HEK293 (cell line): ENCODE measurements around the gene ARHGAP42.

Source experiments
- CTCF ChIA-PET: fragments of 350-600 bp; formaldehyde crosslinking; extraction: SDS; loops from one replicate; lab custom pipeline; 2021; ENCODE audit warnings: antibody characterized with exemption; lab: Yijun Ruan, JAX
- POLR2A ChIA-PET: fragments of 300-600 bp; formaldehyde crosslinking; extraction: SDS; loops from one replicate; lab custom pipeline; 2020; ENCODE audit warnings: antibody characterized with exemption, inconsistent platforms; lab: Yijun Ruan, JAX
- H3K27ac ChIP-seq: fragments of 200-500 bp; sonication (Bioruptor generic); 2 replicates; pipeline ENCODE4 v1.5.1; 2014; ENCODE audit warnings: low read depth, low read length, control low read depth, inconsistent platforms; ENCODE audit errors: extremely low read depth
- H3K36me3 ChIP-seq, 2 experiments: fragments of 200-500 bp in 1 of 2; sonication (Bioruptor generic) in 1 of 2; 1 replicate in 1 of 2; 2 replicates in 1 of 2; pipeline ENCODE4 v1.5.1; 2014 to 2017; ENCODE audit warnings: inconsistent platforms in 2 of 2, low read length in 2 of 2; ENCODE audit not compliant: control insufficient read depth in 2 of 2, insufficient read depth in 1 of 2
- H3K4me1 ChIP-seq: fragments of 200-500 bp; sonication (Bioruptor generic); 2 replicates; pipeline ENCODE4 v1.5.1; 2014; ENCODE audit warnings: mild to moderate bottlenecking, low read length, inconsistent platforms; ENCODE audit not compliant: control insufficient read depth, insufficient read depth
- H3K4me3 ChIP-seq: 2 replicates; pipeline ENCODE4 v1.5.1; 2011; ENCODE audit warnings: low read depth, mild to moderate bottlenecking, control low read depth, low read length, moderate library complexity
- H3K9me3 ChIP-seq: fragments of 200-500 bp; sonication (Bioruptor generic); 2 replicates; pipeline ENCODE4 v1.5.1; 2014; ENCODE audit warnings: low read depth, low read length, inconsistent platforms; ENCODE audit not compliant: control insufficient read depth, insufficient read depth
- CTCF ChIP-seq: fragments of 450-650 bp; formaldehyde crosslinking; IDR thresholded peaks from 2 replicates; pipeline ENCODE4 v1.5.1; 2016; ENCODE audit warnings: missing biosample characterization, missing genetic modification characterization
- ELK4 ChIP-seq: IDR thresholded peaks from 2 replicates; pipeline ENCODE4 v1.6.1; 2011; ENCODE audit warnings: mild to moderate bottlenecking, low read depth, low read length, borderline replicate concordance
- FEZF1 ChIP-seq: fragments of 450-650 bp; formaldehyde crosslinking; IDR thresholded peaks from 2 replicates; pipeline ENCODE4 v1.5.1; 2016; ENCODE audit warnings: missing biosample characterization, missing genetic modification characterization
- HOXC10 ChIP-seq: sonication (generic); formaldehyde crosslinking; IDR thresholded peaks from 2 replicates; pipeline ENCODE4 v1.8.1; 2023; ENCODE audit warnings: mild to moderate bottlenecking, missing genetic modification reagents
- HOXD13 ChIP-seq: sonication (generic); formaldehyde crosslinking; IDR thresholded peaks from 2 replicates; pipeline ENCODE4 v1.8.0; 2022; ENCODE audit warnings: missing genetic modification reagents, borderline replicate concordance
- IKZF3 ChIP-seq: fragments of 450-650 bp; IDR thresholded peaks from 2 replicates; pipeline ENCODE4 v1.5.0; 2018; ENCODE audit warnings: missing biosample characterization, mild to moderate bottlenecking, missing genetic modification characterization, moderate library complexity
- KLF10 ChIP-seq: fragments of 450-650 bp; IDR thresholded peaks from 2 replicates; pipeline ENCODE4 v1.5.1; 2018; ENCODE audit warnings: missing biosample characterization, mild to moderate bottlenecking, missing genetic modification characterization
- KLF9 ChIP-seq: fragments of 450-650 bp; formaldehyde crosslinking; IDR thresholded peaks from 2 replicates; pipeline ENCODE4 v1.5.1; 2016; ENCODE audit warnings: missing biosample characterization, missing genetic modification characterization, low read depth
- MEIS1 ChIP-seq: sonication (generic); formaldehyde crosslinking; IDR thresholded peaks from 2 replicates; pipeline ENCODE4 v1.8.1; 2022; ENCODE audit warnings: missing genetic modification reagents, mild to moderate bottlenecking, borderline replicate concordance
- SETDB1 ChIP-seq: IDR thresholded peaks from one replicate; pipeline ENCODE4 v1.6.1; 2017; ENCODE audit warnings: mild to moderate bottlenecking, low read length, moderate library complexity, mixed read lengths; ENCODE audit not compliant: insufficient read length
- ZBTB17 ChIP-seq: fragments of 450-650 bp; formaldehyde crosslinking; IDR thresholded peaks from 2 replicates; pipeline ENCODE4 v1.5.1; 2016; ENCODE audit warnings: missing biosample characterization, missing genetic modification characterization
- ZNF133 ChIP-seq: fragments of 450-650 bp; formaldehyde crosslinking; IDR thresholded peaks from 2 replicates; pipeline ENCODE4 v1.5.1; 2016; ENCODE audit warnings: missing biosample characterization, missing genetic modification characterization
- ZNF16 ChIP-seq: fragments of 450-650 bp; formaldehyde crosslinking; IDR thresholded peaks from 2 replicates; pipeline ENCODE4 v1.5.1; 2016; ENCODE audit warnings: low read depth, missing biosample characterization, missing genetic modification characterization
- ZNF174 ChIP-seq: fragments of 450-650 bp; formaldehyde crosslinking; IDR thresholded peaks from 2 replicates; pipeline ENCODE4 v1.5.0; 2017; ENCODE audit warnings: missing biosample characterization, mild to moderate bottlenecking, missing genetic modification characterization
- ZNF280D ChIP-seq: fragments of 450-650 bp; formaldehyde crosslinking; IDR thresholded peaks from 2 replicates; pipeline ENCODE4 v1.5.1; 2016; ENCODE audit warnings: missing biosample characterization, missing genetic modification characterization
- ZNF302 ChIP-seq: fragments of 450-650 bp; formaldehyde crosslinking; IDR thresholded peaks from 2 replicates; pipeline ENCODE4 v1.5.1; 2016; ENCODE audit warnings: missing biosample characterization, missing genetic modification characterization, low read depth
- ZNF335 ChIP-seq: fragments of 450-650 bp; formaldehyde crosslinking; conservative IDR thresholded peaks from 2 replicates; pipeline ENCODE4 v1.5.1; 2016; ENCODE audit warnings: missing biosample characterization, missing genetic modification characterization
- ZNF404 ChIP-seq: fragments of 450-650 bp; formaldehyde crosslinking; IDR thresholded peaks from 2 replicates; pipeline ENCODE4 v1.5.1; 2017; ENCODE audit warnings: missing biosample characterization, missing genetic modification characterization
- ZNF544 ChIP-seq: fragments of 450-650 bp; formaldehyde crosslinking; IDR thresholded peaks from 2 replicates; pipeline ENCODE4 v1.5.0; 2017; ENCODE audit warnings: missing biosample characterization, missing genetic modification characterization
- ZNF747 ChIP-seq: fragments of 450-650 bp; formaldehyde crosslinking; IDR thresholded peaks from 2 replicates; pipeline ENCODE4 v1.5.1; 2016; ENCODE audit warnings: missing biosample characterization, missing genetic modification characterization
- ZNF776 ChIP-seq: fragments of 450-650 bp; formaldehyde crosslinking; IDR thresholded peaks from 2 replicates; pipeline ENCODE4 v1.5.0; 2017; ENCODE audit warnings: missing biosample characterization, missing genetic modification characterization, borderline replicate concordance
- TF ChIP-seq, protein P1 (sequence below): sonication (generic); formaldehyde crosslinking; IDR thresholded peaks from 2 replicates; pipeline ENCODE4 v1.8.1; 2022; ENCODE audit warnings: mild to moderate bottlenecking, moderate library complexity, missing genetic modification reagents

Gene ARHGAP42

GRCh38 chr11:101031713-101032112 lies 344.6 kb downstream of the ARHGAP42 start:
- Histone ChIP-seq H3K4me1 (no peaks in the 10 kb centered on the region), H3K27ac (no peak overlapping the region), H3K9me3 (no peaks in the 10 kb centered on the region), H3K36me3 (no peaks in the 10 kb centered on the region), H3K4me3 (no peak overlapping the region)
- ChIA-PET POLR2A (no interaction called here), CTCF (no interaction called here)
- TF ChIP-seq ZNF776: no peak
- no peak for TF ChIP-seq ELK4
- no peak for TF ChIP-seq ZBTB17 (tag by site-specific recombination)
- no peak for TF ChIP-seq ZNF404 (tag by site-specific recombination)
- no peak for TF ChIP-seq ZNF544 (tag by site-specific recombination)
- no peak for TF ChIP-seq ZNF280D (tag by site-specific recombination)
- TF ChIP-seq FEZF1 (tag by site-specific recombination): no peak
- TF ChIP-seq ZNF747 (tag by site-specific recombination): no peak
- no peak for TF ChIP-seq CTCF (tag by site-specific recombination)
- no peak for TF ChIP-seq ZNF335 (tag by site-specific recombination)
- TF ChIP-seq SETDB1: no peak
- no peak for TF ChIP-seq KLF10 (tag by site-specific recombination)
- no peak for TF ChIP-seq IKZF3 (tag by site-specific recombination)
- no peak for TF ChIP-seq HOXD13 (CRISPR knock-in tag)
- TF ChIP-seq KLF9: no peak

- ChIA-PET POLR2A (no interaction called here), CTCF (no interaction called here)
- no peak overlapping the region for H3K27ac ChIP-seq
Observed at GRCh38 chr11:101032991-101033390, 345.9 kb downstream of the ARHGAP42 start.

DNA sequence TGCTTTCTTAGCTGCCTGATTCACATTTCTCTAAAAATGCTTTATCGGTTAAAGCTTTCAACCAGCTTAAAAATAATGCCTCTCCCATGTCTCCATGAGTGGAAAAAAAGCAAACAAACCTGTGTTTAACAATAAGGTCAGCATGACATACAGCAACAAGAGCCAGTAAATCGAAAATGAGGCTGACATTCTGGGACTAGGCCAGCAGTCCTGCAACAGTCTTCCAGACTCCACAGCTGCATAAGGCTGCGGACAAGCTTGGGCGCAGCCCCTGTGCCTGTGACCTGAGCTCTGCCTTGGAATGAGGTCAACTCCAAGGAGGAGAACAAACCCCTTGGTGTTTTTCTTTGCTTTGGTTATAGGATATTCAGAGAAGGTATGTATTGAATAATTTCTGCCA lies 347.0 kb downstream of the ARHGAP42 start:
- Histone ChIP-seq H3K4me1 (no peaks in the 10 kb centered on the region), H3K4me3 (no peak overlapping the region), H3K27ac (no peak overlapping the region), H3K9me3 (no peaks in the 10 kb centered on the region), H3K36me3 (no peaks in the 10 kb centered on the region)
- no peak for TF ChIP-seq HOXC10 (CRISPR knock-in tag)
- TF ChIP-seq, protein P1, sequence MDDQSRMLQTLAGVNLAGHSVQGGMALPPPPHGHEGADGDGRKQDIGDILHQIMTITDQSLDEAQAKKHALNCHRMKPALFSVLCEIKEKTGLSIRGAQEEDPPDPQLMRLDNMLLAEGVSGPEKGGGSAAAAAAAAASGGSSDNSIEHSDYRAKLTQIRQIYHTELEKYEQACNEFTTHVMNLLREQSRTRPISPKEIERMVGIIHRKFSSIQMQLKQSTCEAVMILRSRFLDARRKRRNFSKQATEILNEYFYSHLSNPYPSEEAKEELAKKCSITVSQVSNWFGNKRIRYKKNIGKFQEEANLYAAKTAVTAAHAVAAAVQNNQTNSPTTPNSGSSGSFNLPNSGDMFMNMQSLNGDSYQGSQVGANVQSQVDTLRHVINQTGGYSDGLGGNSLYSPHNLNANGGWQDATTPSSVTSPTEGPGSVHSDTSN (CRISPR knock-in tag): no peak
- no peak for TF ChIP-seq ZNF16 (tag by site-specific recombination)
- CTCF ChIA-PET: interaction anchor here (1.0 kb wide), 1 partner anchor 12 kb away, joined by 7 read pairs; no protein-coding TSS in a partner anchor
- POLR2A ChIA-PET: no interaction called here

More at GRCh38 chr11:101032991-101033390, 345.9 kb downstream of the ARHGAP42 start:
- Histone ChIP-seq H3K4me1 (no peaks in the 10 kb centered on the region), H3K9me3 (no peaks in the 10 kb centered on the region), H3K4me3 (no peak overlapping the region), H3K36me3 (no peaks in the 10 kb centered on the region)
- TF ChIP-seq ZNF133 (tag by site-specific recombination): no peak
- no peak for TF ChIP-seq ZNF174 (tag by site-specific recombination)
- no peak for TF ChIP-seq ZNF302 (tag by site-specific recombination)
- TF ChIP-seq MEIS1 (CRISPR knock-in tag): no peak
